GM12878 (cell line): ENCODE data around the gene ASCC1. TPM values are rescaled to one million over a fixed set of nuclear protein-coding genes. Genes with fewer than 3 reads are reported as not detected.

ENCODE experiments used
- ATAC-seq: fragments of 200-7000 bp; cut with Tn5 transposase; 3 replicates; pipeline ENCODE4 v1.9.1; 2020; ENCODE audit warnings: mild to moderate bottlenecking, moderate library complexity
- BruUV-seq: library from RNA; stranded (reverse); fragments of 400-500 nt; replicated peaks from 2 replicates; lab custom pipeline; 2021; lab: Mats Ljungman, UMichigan
- CTCF ChIA-PET: fragments of 300-600 bp; sonication (Branson Sonifier 250); formaldehyde crosslinking; extraction: SDS; loops from one replicate; lab custom pipeline; 2021; ENCODE audit warnings: inconsistent platforms; lab: Yijun Ruan, JAX
- POLR2A ChIA-PET: fragments of 350-600 bp; formaldehyde crosslinking; extraction: SDS; loops from one replicate; lab custom pipeline; 2021; ENCODE audit warnings: inconsistent platforms; lab: Charles Lee
- RAD21 ChIA-PET: fragments of 300-600 bp; sonication (Branson Sonifier 250); formaldehyde crosslinking; loops from one replicate; lab custom pipeline; 2023; ENCODE audit warnings: antibody characterized with exemption; ENCODE audit not compliant: unreplicated experiment; lab: Charles Lee
- SMC1A ChIA-PET: fragments of 300-600 bp; sonication (Branson Sonifier 250); formaldehyde crosslinking; loops from one replicate; lab custom pipeline; 2023; ENCODE audit not compliant: unreplicated experiment, uncharacterized antibody; lab: Charles Lee
- DNase-seq: peaks from one replicate; pipeline ENCODE4 v3.0.0-alpha.2; 2011; ENCODE audit warnings: low read depth, low spot score
- FAIRE-seq: peaks from 3 replicates; lab custom pipeline; 2011; peaks lifted over from hg19 to GRCh38; lab: Jason Lieb, UNC
- H2AFZ ChIP-seq: 2 replicates; pipeline ENCODE4 v1.6.0; 2011; ENCODE audit warnings: low read depth, low read length, control low read depth; ENCODE audit not compliant: control insufficient read depth
- H3K27ac ChIP-seq: 2 replicates; pipeline ENCODE4 v1.5.1; 2011; ENCODE audit warnings: control low read depth; ENCODE audit not compliant: control insufficient read depth, insufficient read depth
- H3K27me3 ChIP-seq, 2 experiments: replicated peaks in 1 of 2; 2 replicates each; pipeline versions ENCODE4 v1.6.0 to v1.6.1; 2011; ENCODE audit warnings: low read length in 1 of 2; ENCODE audit not compliant: control insufficient read depth in 2 of 2, insufficient read depth in 2 of 2
- H3K36me3 ChIP-seq, 2 experiments: 2 replicates each; pipeline ENCODE4 v1.5.1; 2011; ENCODE audit warnings: low read length in 1 of 2; ENCODE audit not compliant: control insufficient read depth in 2 of 2, insufficient read depth in 2 of 2
- H3K4me1 ChIP-seq: 2 replicates; pipeline ENCODE4 v1.6.1; 2011; ENCODE audit warnings: mild to moderate bottlenecking, low read length, moderate library complexity, mixed read lengths; ENCODE audit not compliant: control insufficient read depth, insufficient read depth
- H3K4me2 ChIP-seq: 2 replicates; pipeline ENCODE4 v1.6.0; 2011; ENCODE audit warnings: control low read depth; ENCODE audit not compliant: control insufficient read depth, insufficient read depth
- H3K4me3 ChIP-seq: fragments of 200-600 bp; sonication (generic); 2 replicates; pipeline ENCODE4 v1.5.1; 2016
- H3K79me2 ChIP-seq: 2 replicates; pipeline ENCODE4 v1.6.0; 2011; ENCODE audit warnings: low read length; ENCODE audit not compliant: control insufficient read depth, insufficient read depth
- H3K9ac ChIP-seq: 2 replicates; pipeline ENCODE4 v1.8.0; 2011; ENCODE audit warnings: low read length, control low read depth, mixed read lengths; ENCODE audit not compliant: control insufficient read depth, insufficient read depth
- H3K9me3 ChIP-seq: replicated peaks from 3 replicates; pipeline ENCODE4 v1.5.1; 2011; ENCODE audit warnings: mild to moderate bottlenecking, low read length; ENCODE audit not compliant: control insufficient read depth, insufficient read depth
- H4K20me1 ChIP-seq: 2 replicates; pipeline ENCODE4 v1.6.0; 2011; ENCODE audit not compliant: control insufficient read depth, insufficient read depth
- ASH2L ChIP-seq: fragments of 300-600, 200-600 bp; sonication (generic); IDR thresholded peaks from 2 replicates; pipeline ENCODE4 v1.6.1; 2017; ENCODE audit warnings: low read depth, mild to moderate bottlenecking, borderline replicate concordance
- CBX3 ChIP-seq: fragments of 200-600 bp; sonication (generic); IDR thresholded peaks from 2 replicates; pipeline ENCODE4 v1.6.1; 2016; ENCODE audit warnings: low read depth, borderline replicate concordance
- CHD2 ChIP-seq: IDR thresholded peaks from 2 replicates; pipeline ENCODE4 v1.6.1; 2011; ENCODE audit warnings: low read depth, low read length, improper control_type of control experiment, borderline replicate concordance
- TARDBP ChIP-seq: IDR thresholded peaks from 2 replicates; pipeline ENCODE4 v1.6.1; 2016; ENCODE audit warnings: borderline replicate concordance
- ZZZ3 ChIP-seq: IDR thresholded peaks from 2 replicates; pipeline ENCODE4 v1.6.1; 2011; ENCODE audit warnings: low read depth; ENCODE audit not compliant: control insufficient read depth, insufficient read length
- WGBS: methylation state at CpG from one replicate; pipeline ENCODE4 v1.1.6; 2016; ENCODE audit warnings: low lambda C conversion rate; ENCODE audit not compliant: insufficient replicate concordance, insufficient coverage; ENCODE audit errors: missing lambda C conversion rate; 5-methylcytosine and 5-hydroxymethylcytosine counted together
- in situ Hi-C: fragments of 300-500 bp; cut with MboI; formaldehyde crosslinking; loops from 9 replicates; pipeline ENCODE4 v1.14.3; 2018; ENCODE audit warnings: mixed read lengths
- intact Hi-C: fragments of 100-400 bp; cut with micrococcal nuclease; formaldehyde crosslinking; loops from one replicate; pipeline ENCODE4 v1.14.2; 2022; ENCODE audit not compliant: unreplicated experiment
- polyA plus RNA-seq, 11 experiments: library from polyadenylated mRNA; depleted of rRNA in 4 of 11; unstranded in 6 of 11; stranded (reverse) in 5 of 11; fragments of >200 nt; fragmentation: Nextera tagmentation in 4 of 11; fragmentation: Illumina TruSeq in 1 of 11; extraction: Ambion mirVana in 4 of 11; extraction: Trizol in 1 of 11; gene quantifications; 1 replicate in 1 of 11; 2 replicates in 10 of 11; pipeline versions ENCODE4 v1.2.1 to v1.2.3, GENCODE V29; 2011 to 2016; ENCODE audit warnings: inconsistent platforms in 2 of 11, missing spikeins in 2 of 11, low read depth in 1 of 11
- total RNA-seq, 4 experiments: library from RNA; depleted of rRNA in 3 of 4; stranded (reverse); fragments of >200 nt in 3 of 4; fragmentation: Illumina TruSeq in 1 of 4; extraction: Trizol in 1 of 4; gene quantifications; 2 replicates each; pipeline versions ENCODE4 v1.2.1 to v1.2.3, GENCODE V29; 2013 to 2021
- TF ChIP-seq, protein P1 (sequence below): IDR thresholded peaks from 2 replicates; pipeline ENCODE4 v1.6.1; 2012; ENCODE audit warnings: improper control_type of control experiment, low read depth, low read length; ENCODE audit not compliant: insufficient replicate concordance

Gene ASCC1
- total and polyA plus RNA-seq, 10 of the 15 experiments (the other 5 are each of a cell fraction or from before 2014, with no cell fraction given): 23.3 to 80.6 (median 42.8) TPM

DNA sequence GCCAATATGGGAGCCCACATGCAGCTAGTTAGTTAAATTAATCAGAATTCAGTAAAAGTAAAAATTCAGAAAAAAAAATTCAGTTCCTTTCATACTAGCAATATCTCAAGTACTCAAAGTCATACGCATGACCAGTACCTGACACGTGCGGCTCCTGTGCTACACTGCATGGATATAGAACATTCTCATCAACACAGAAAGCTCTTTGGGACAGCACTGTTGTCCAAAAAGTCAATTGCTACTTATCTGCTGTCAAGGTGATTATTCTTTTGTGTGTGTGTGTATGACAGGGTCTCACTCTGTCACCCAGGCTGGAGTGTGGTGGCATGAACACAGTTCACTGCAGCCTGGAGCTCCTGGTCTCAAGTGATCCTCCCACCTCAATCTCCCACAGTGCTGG is 15.2 kb downstream of the ASCC1 start:
- 98% methylated on average over 3 of the region's 3 CpGs for WGBS
- no peak for ATAC-seq
- Histone ChIP-seq H4K20me1 (no peaks in the 10 kb centered on the region), H2AFZ (no peak overlapping the region), H3K4me3 (no peak overlapping the region), H3K4me2 (no peak overlapping the region), H3K36me3 (peaks cover 0 to 29% of the 10 kb centered on the region in 2 experiments; a peak in 1 of 4 replicates), H3K4me1 (no peaks in the 10 kb centered on the region), H3K9ac (no peak overlapping the region), H3K79me2 (no peaks in the 10 kb centered on the region), H3K27me3 (no peaks in the 10 kb centered on the region), H3K27ac (no peak overlapping the region), H3K9me3 (no peaks in the 10 kb centered on the region)
- TF ChIP-seq ASH2L (no peak), CBX3 (no peak), ZZZ3 (no peak), CHD2 (no peak), TARDBP (no peak)
- TF ChIP-seq, protein P1, sequence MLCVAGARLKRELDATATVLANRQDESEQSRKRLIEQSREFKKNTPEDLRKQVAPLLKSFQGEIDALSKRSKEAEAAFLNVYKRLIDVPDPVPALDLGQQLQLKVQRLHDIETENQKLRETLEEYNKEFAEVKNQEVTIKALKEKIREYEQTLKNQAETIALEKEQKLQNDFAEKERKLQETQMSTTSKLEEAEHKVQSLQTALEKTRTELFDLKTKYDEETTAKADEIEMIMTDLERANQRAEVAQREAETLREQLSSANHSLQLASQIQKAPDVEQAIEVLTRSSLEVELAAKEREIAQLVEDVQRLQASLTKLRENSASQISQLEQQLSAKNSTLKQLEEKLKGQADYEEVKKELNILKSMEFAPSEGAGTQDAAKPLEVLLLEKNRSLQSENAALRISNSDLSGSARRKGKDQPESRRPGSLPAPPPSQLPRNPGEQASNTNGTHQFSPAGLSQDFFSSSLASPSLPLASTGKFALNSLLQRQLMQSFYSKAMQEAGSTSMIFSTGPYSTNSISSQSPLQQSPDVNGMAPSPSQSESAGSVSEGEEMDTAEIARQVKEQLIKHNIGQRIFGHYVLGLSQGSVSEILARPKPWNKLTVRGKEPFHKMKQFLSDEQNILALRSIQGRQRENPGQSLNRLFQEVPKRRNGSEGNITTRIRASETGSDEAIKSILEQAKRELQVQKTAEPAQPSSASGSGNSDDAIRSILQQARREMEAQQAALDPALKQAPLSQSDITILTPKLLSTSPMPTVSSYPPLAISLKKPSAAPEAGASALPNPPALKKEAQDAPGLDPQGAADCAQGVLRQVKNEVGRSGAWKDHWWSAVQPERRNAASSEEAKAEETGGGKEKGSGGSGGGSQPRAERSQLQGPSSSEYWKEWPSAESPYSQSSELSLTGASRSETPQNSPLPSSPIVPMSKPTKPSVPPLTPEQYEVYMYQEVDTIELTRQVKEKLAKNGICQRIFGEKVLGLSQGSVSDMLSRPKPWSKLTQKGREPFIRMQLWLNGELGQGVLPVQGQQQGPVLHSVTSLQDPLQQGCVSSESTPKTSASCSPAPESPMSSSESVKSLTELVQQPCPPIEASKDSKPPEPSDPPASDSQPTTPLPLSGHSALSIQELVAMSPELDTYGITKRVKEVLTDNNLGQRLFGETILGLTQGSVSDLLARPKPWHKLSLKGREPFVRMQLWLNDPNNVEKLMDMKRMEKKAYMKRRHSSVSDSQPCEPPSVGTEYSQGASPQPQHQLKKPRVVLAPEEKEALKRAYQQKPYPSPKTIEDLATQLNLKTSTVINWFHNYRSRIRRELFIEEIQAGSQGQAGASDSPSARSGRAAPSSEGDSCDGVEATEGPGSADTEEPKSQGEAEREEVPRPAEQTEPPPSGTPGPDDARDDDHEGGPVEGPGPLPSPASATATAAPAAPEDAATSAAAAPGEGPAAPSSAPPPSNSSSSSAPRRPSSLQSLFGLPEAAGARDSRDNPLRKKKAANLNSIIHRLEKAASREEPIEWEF: no peak
- intact Hi-C loops (no loop called here), in situ Hi-C loops (no loop called here)
- DNase-seq: no peak
- ChIA-PET POLR2A (interaction anchor here (0.5 to 0.6 kb wide), 2 partner anchors 11 to 895 kb away, joined by 3 read pairs; no protein-coding TSS in a partner anchor), CTCF (no interaction called here), SMC1A (interaction anchor here (0.9 kb wide), 1 partner anchor 23 kb away, joined by 3 read pairs; no protein-coding TSS in a partner anchor), RAD21 (no interaction called here)
- FAIRE-seq: no peak
- no TSS peak for BruUV-seq
